Peyer's patch (tissue), 4 donors: Measurements from ENCODE around the gene GORASP1.

Source experiments
- CTCF ChIP-seq, 6 experiments: fragments of 450-650 bp in 4 of 6; fragments of 200-600 bp in 2 of 6; sonication (generic) in 1 of 6; IDR thresholded peaks; one replicate each; pipeline ENCODE4 v1.5.1; 2017 to 2019; ENCODE audit warnings: antibody characterized with exemption in 6 of 6, mild to moderate bottlenecking in 3 of 6, moderate library complexity in 1 of 6
- POLR2A ChIP-seq, 2 donors: fragments of 450-650 bp; IDR thresholded peaks; one replicate each; pipeline ENCODE4 v1.5.1; 2017; ENCODE audit warnings: antibody characterized with exemption in 2 of 2, mild to moderate bottlenecking in 2 of 2, moderate library complexity in 2 of 2

GRCh38 chr3:39138804-39139415 is 31.5 kb upstream of the GORASP1 start:
- no peak for TF ChIP-seq CTCF (IDR thresholded peaks at IDR 0.05)
- TF ChIP-seq POLR2A (IDR thresholded peaks at IDR 0.05): no peak
